Left renal cortex interstitium (tissue), 4 donors: ENCODE results near the gene EXOSC5. TPM values are rescaled to one million over a fixed set of nuclear protein-coding genes. Genes with fewer than 3 reads are reported as not detected.
"Not testable (repeated sequence)": the region's sequence is repeated elsewhere in the genome, so short reads cannot be mapped to it uniquely, and the experiment has no call there.

ENCODE experiments used
- DNase-seq, 4 donors: peaks; one replicate each; pipeline ENCODE4 v3.0.0-alpha.2; 2013; ENCODE audit warnings: low read depth in 4 of 4, low spot score in 2 of 4, missing footprints in 1 of 4
- polyA plus RNA-seq, 4 donors: library from polyadenylated mRNA; unstranded; fragments of 120-200 nt; gene quantifications; one replicate each; pipeline ENCODE4 v1.2.1, GENCODE V29; 2013; ENCODE audit not compliant: insufficient read length in 4 of 4

EXOSC5 gene
- polyA plus RNA-seq, 4 donors, result 16.1 to 23.4 (median 19.3) TPM

- DNase-seq, result no peak
Measured at GRCh38 chr19:41371541-41371940, 25.6 kb downstream of the EXOSC5 start.

- not testable (repeated sequence) for DNase-seq
Measured at GRCh38 chr19:41371119-41371518, 26.0 kb downstream of the EXOSC5 start.

GRCh38 chr19:41369769-41370168, 27.4 kb downstream of the EXOSC5 start:
- DNase-seq, result no peak

GRCh38 chr19:41367848-41368301, 29.3 kb downstream of the EXOSC5 start:
- no peak for DNase-seq

- no peak for DNase-seq
Measured at GRCh38 chr19:41366089-41366488, 31.1 kb downstream of the EXOSC5 start.

- DNase-seq, result no peak
Measured at GRCh38 chr19:41364524-41365391, 32.4 kb downstream of the EXOSC5 start.

- peak; percentile 96 to 99 (median 98) for DNase-seq
Measured at GRCh38 chr19:41363753-41364523, 33.2 kb downstream of the EXOSC5 start, which contains the start of gene B9D2. Gene B9D2, minus strand, starts transcription at chr19:41364149. Its CDS starts 630 bp downstream, at chr19:41363519.

GRCh38 chr19:41363371-41363752, 33.8 kb downstream of the EXOSC5 start:
- no peak for DNase-seq

GRCh38 chr19:41362143-41362847, 34.9 kb downstream of the EXOSC5 start:
- no peak for DNase-seq

GRCh38 chr19:41359741-41360140, 37.4 kb downstream of the EXOSC5 start:
- no peak for DNase-seq

- no peak for DNase-seq
Measured at GRCh38 chr19:41357746-41358145, 39.4 kb downstream of the EXOSC5 start.

GRCh38 chr19:41356984-41357739, 40.0 kb downstream of the EXOSC5 start:
- DNase-seq, result no peak

- no peak for DNase-seq
Measured at GRCh38 chr19:41355802-41356201, 41.4 kb downstream of the EXOSC5 start.

GRCh38 chr19:41355035-41355434, 42.1 kb downstream of the EXOSC5 start:
- DNase-seq, result no peak

- DNase-seq, result no peak
Measured at GRCh38 chr19:41354343-41354953, 42.7 kb downstream of the EXOSC5 start.

GRCh38 chr19:41353466-41354342, 43.5 kb downstream of the EXOSC5 start, which contains the start of gene TGFB1:
Gene TGFB1, minus strand, starts transcription at chr19:41353922. Its CDS starts 878 bp downstream, at chr19:41353044.
- DNase-seq, result peak in 2 of 4 donors; percentile 53 to 58

GRCh38 chr19:41352609-41353465, 44.3 kb downstream of the EXOSC5 start:
- no peak for DNase-seq

- DNase-seq, result no peak
Measured at GRCh38 chr19:41352279-41352608, 44.9 kb downstream of the EXOSC5 start.
